HuH-7 (cell line): ENCODE results near the gene CLDN22.
"Not testable (repeated sequence)": the region's sequence is repeated elsewhere in the genome, so short reads cannot be mapped to it uniquely, and the experiment has no call there.

Experiments
- DNase-seq: peaks from one replicate; pipeline ENCODE4 v3.0.0; 2011; ENCODE audit warnings: low spot score

CLDN22 gene

GRCh38 chr4:183347146-183347545, 27.1 kb upstream of the CLDN22 start:
- DNase-seq: no peak

- DNase-seq: no peak
Observed at GRCh38 chr4:183345261-183345660, 25.2 kb upstream of the CLDN22 start.

GRCh38 chr4:183344523-183345255, 24.6 kb upstream of the CLDN22 start:
- DNase-seq: no peak

GRCh38 chr4:183343730-183344129, 23.7 kb upstream of the CLDN22 start:
- DNase-seq: no peak

GRCh38 chr4:183342541-183343533, 22.8 kb upstream of the CLDN22 start:
- no peak for DNase-seq

GRCh38 chr4:183337833-183338232, 17.8 kb upstream of the CLDN22 start:
- no peak for DNase-seq

GRCh38 chr4:183337349-183337748, 17.3 kb upstream of the CLDN22 start:
- no peak for DNase-seq

- DNase-seq: no peak
Observed at GRCh38 chr4:183335369-183335940, 15.4 kb upstream of the CLDN22 start.

- DNase-seq: peak; percentile 10
Observed at GRCh38 chr4:183333983-183334382, 13.9 kb upstream of the CLDN22 start.

- DNase-seq: no peak
Observed at GRCh38 chr4:183333202-183333601, 13.1 kb upstream of the CLDN22 start.

GRCh38 chr4:183332447-183332846, 12.4 kb upstream of the CLDN22 start:
- no peak for DNase-seq

- DNase-seq: no peak
Observed at GRCh38 chr4:183330841-183331240, 10.8 kb upstream of the CLDN22 start.

GRCh38 chr4:183329954-183330742, 10.1 kb upstream of the CLDN22 start:
- DNase-seq: no peak

GRCh38 chr4:183329244-183329643, 9.2 kb upstream of the CLDN22 start:
- no peak for DNase-seq

- DNase-seq: no peak
Observed at GRCh38 chr4:183328832-183329231, 8.8 kb upstream of the CLDN22 start.

GRCh38 chr4:183327827-183328226, 7.8 kb upstream of the CLDN22 start:
- DNase-seq: no peak

GRCh38 chr4:183326853-183327252, 6.8 kb upstream of the CLDN22 start:
- DNase-seq: no peak

- DNase-seq: not testable (repeated sequence)
Observed at GRCh38 chr4:183326387-183326786, 6.3 kb upstream of the CLDN22 start.

GRCh38 chr4:183324619-183325018, 4.5 kb upstream of the CLDN22 start:
- DNase-seq: no peak

- DNase-seq: not testable (repeated sequence)
Observed at GRCh38 chr4:183324056-183324455, 4.0 kb upstream of the CLDN22 start.

GRCh38 chr4:183323295-183323694, 3.2 kb upstream of the CLDN22 start:
- DNase-seq: no peak

GRCh38 chr4:183322326-183322725, 2.2 kb upstream of the CLDN22 start, which contains the start of gene CLDN24:
TSS of gene CLDN24 (minus strand) at chr4:183322426. CDS start at chr4:183322426, 0 bp downstream.
- no peak for DNase-seq
